Right ventricle myocardium superior (tissue), 1 donor: ENCODE results near the gene LIN52. TPM values are rescaled to one million over a fixed set of nuclear protein-coding genes. Genes with fewer than 3 reads are reported as not detected.
"Not testable (repeated sequence)": the region's sequence is repeated elsewhere in the genome, so short reads cannot be mapped to it uniquely, and the experiment has no call there.

ENCODE experiments used
- ATAC-seq: fragments of 200-7000 bp; cut with Tn5 transposase; one replicate; pipeline ENCODE4 v1.9.1; 2020; ENCODE audit warnings: mild to moderate bottlenecking; ENCODE audit not compliant: poor library complexity
- DNase-seq: peaks from one replicate; pipeline ENCODE4 v3.0.0-alpha.2; 2020
- intact Hi-C: fragments of 100-400 bp; cut with DNase I; formaldehyde crosslinking; loops from one replicate; pipeline ENCODE4 v1.11.2; 2022
- total RNA-seq: library from RNA; stranded (reverse); fragmentation: NEBNext Ultra II Directional; extraction: Animal tissue kit (Norgen Biotek cat#: 25700); gene quantifications from one replicate; pipeline ENCODE4 v1.2.1, GENCODE V29; 2021
- donor health status: DM: no; HTN: yes; CAD: no; lungs with severe emphysema.

The LIN52 gene
- total RNA-seq, 1 donor from 2014 or later, result 5.6 TPM

GRCh38 chr14:74085828-74086227 is 1.1 kb downstream of the LIN52 start:
- intact Hi-C loops, result no loop called here
- ATAC-seq, result no peak

GRCh38 chr14:74089251-74090020 is 4.7 kb downstream of the LIN52 start:
- no peak for DNase-seq
- intact Hi-C loops, result no loop called here
- ATAC-seq, result no peak

More at GRCh38 chr14:74085828-74086227, 1.1 kb downstream of the LIN52 start:
- DNase-seq, result no peak

- ATAC-seq, result no peak
- intact Hi-C loops, result no loop called here
Measured at GRCh38 chr14:74105381-74105780, 20.6 kb downstream of the LIN52 start.

GRCh38 chr14:74109369-74109768 is 24.6 kb downstream of the LIN52 start:
- intact Hi-C loops, result no loop called here
- no peak for DNase-seq
- ATAC-seq, result no peak

More at GRCh38 chr14:74105381-74105780, 20.6 kb downstream of the LIN52 start:
- no peak for DNase-seq

- not testable (repeated sequence) for DNase-seq
- ATAC-seq, result peak; percentile 65
- intact Hi-C loops, result loop anchor here (2.0 kb wide), 1 partner anchor 139 kb away; no protein-coding TSS in a partner anchor
Measured at GRCh38 chr14:74111395-74112216, 26.9 kb downstream of the LIN52 start.

GRCh38 chr14:74125487-74125886 is 40.7 kb downstream of the LIN52 start:
- ATAC-seq, intact Hi-C loops, DNase-seq: not testable (repeated sequence)

- ATAC-seq (no peak), DNase-seq (no peak)
- intact Hi-C loops, result no loop called here
Measured at GRCh38 chr14:74126315-74127013, 41.7 kb downstream of the LIN52 start.

- no peak for DNase-seq
- intact Hi-C loops, result no loop called here
- no peak for ATAC-seq
Measured at GRCh38 chr14:74127634-74128033, 42.9 kb downstream of the LIN52 start.

- intact Hi-C loops, result no loop called here
- no peak for ATAC-seq
- no peak for DNase-seq
Measured at GRCh38 chr14:74133833-74134481, 49.2 kb downstream of the LIN52 start.

GRCh38 chr14:74134484-74134883 is 49.7 kb downstream of the LIN52 start:
- DNase-seq (no peak), ATAC-seq (no peak)
- intact Hi-C loops, result no loop called here

GRCh38 chr14:74135426-74135825 is 50.7 kb downstream of the LIN52 start:
- no peak for ATAC-seq
- intact Hi-C loops, result no loop called here
- no peak for DNase-seq

- ATAC-seq, result peak; percentile 95
- intact Hi-C loops, result no loop called here
- peak; percentile 90 for DNase-seq
Measured at GRCh38 chr14:74140374-74140850, 55.7 kb downstream of the LIN52 start.

GRCh38 chr14:74141703-74142102 is 56.9 kb downstream of the LIN52 start:
- DNase-seq, result no peak
- peak; percentile 71 for ATAC-seq
- intact Hi-C loops, result no loop called here

- intact Hi-C loops, result no loop called here
- DNase-seq, result no peak
- no peak for ATAC-seq
Measured at GRCh38 chr14:74142523-74142922, 57.8 kb downstream of the LIN52 start.

GRCh38 chr14:74144789-74145188 is 60.0 kb downstream of the LIN52 start:
- intact Hi-C loops, result no loop called here
- no peak for ATAC-seq
- no peak for DNase-seq

GRCh38 chr14:74147571-74147970 is 62.8 kb downstream of the LIN52 start:
- DNase-seq (no peak), ATAC-seq (no peak)
- intact Hi-C loops, result no loop called here

GRCh38 chr14:74148705-74149104 is 63.9 kb downstream of the LIN52 start:
- ATAC-seq (no peak), DNase-seq (no peak)
- intact Hi-C loops, result no loop called here

- intact Hi-C loops, result no loop called here
- ATAC-seq, result no peak
Measured at GRCh38 chr14:74155287-74155686, 70.5 kb downstream of the LIN52 start.

GRCh38 chr14:74155749-74156148 is 71.0 kb downstream of the LIN52 start:
- DNase-seq, result no peak
- intact Hi-C loops, result no loop called here
- ATAC-seq, result no peak

More at GRCh38 chr14:74155287-74155686, 70.5 kb downstream of the LIN52 start:
- DNase-seq, result no peak
